ENCODE results near the gene TFDP1.
"Not testable (repeated sequence)": the region's sequence is repeated elsewhere in the genome, so short reads cannot be mapped to it uniquely, and the experiment has no call there.

Gene TFDP1

DNA sequence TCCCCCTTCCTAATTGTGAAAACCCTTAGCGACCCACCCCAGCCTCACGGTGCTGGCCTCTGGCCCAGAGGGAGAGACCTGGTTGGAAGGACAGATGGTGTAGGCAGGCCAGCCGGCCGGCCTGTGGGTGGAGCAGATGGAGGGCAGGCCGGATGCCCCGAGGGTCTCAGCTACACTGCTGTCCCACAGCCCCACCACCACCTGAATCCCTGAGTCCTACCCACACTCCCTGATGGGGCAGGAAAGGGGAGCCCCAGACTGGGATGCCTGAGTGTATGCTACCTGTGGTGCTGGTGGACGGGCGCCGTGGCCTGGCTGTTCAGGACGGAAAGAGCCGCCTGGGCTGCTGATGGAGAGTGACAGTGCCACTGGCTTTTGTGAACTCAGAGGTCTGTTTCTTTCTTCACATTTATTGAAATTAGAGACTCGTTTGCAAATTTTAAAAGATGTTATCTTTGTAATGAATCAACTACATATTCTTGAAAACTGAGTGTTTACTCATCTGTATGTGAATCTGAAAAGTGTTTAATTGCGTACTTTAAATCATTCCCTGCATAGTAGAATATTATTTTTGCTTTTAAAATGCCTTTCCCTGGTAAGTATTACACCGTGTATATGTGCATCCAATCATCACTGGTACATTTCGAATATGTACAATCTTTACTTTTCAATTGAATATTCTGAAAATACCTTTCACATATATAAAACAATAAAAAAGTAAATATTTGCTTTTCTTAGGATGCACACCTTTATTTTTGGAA lies 35.7 kb downstream of the TFDP1 start:
- no peak for DNase-seq

DNA sequence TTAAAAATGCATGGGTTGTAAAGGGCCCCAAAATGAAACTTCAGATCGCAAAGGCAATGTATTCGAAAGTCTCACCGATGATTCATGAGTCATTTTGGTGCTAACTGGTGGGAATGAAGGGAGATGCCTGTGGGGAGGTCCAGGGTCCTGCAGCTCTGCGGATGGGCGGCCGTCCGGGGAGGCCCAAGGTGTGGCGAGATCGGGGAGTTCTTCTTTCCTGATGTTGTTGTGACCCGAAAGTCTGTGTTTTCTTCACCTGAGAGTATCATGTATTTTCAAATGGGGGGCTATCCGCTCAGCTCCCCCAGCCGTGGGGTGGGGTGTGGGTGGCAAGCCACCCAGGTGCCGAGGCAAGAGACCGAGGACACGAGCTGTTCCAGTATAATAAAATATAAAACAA lies 36.5 kb downstream of the TFDP1 start:
- DNase-seq = no peak

DNA sequence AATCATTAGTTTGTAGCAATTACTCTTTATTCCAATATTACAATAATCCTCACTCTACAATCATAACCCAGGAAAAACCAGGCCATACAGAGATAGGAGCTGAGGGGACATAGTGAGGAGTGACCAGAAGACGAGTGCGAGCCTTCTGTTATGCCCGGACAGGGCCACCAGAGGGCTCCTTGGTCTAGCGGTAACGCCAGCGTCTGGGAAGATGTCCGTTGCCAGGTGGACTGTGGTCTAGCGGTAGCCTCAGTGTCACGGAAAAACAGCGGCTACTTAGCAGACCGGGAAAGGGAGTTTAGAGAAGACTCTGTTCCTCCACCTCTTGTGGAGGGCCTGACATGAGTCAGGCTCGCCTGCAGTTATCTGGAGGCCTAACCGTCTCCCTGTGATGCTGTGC lies 36.9 kb downstream of the TFDP1 start:
- not testable (repeated sequence) for DNase-seq

DNA sequence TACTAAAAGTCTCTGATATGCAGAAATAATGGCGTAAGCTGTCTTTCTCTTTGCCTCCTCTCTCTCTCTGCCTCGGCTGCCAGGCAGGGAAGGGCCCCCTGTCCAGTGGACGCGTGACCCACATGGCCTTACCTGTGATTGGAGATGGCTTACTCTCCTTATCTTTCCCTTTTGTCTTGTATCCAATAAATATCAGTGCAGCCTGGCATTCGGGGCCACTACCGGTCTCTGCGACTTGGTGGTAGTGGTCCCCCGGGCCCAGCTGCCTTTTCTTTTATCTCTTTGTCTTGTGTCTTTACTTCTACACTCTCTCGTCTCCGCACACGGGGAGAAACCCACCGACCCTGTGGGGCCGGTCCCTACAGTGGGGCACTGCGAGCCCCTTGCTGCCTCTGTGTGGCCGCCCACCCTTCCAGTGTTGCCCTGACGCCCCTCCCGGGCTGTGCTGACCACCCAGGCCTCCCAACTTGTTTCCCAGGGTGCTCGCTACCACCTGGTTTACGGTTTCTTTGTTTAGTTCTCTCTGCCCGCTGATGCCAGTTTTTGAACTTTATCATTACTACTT lies 37.5 kb downstream of the TFDP1 start:
- not testable (repeated sequence) for DNase-seq

DNA sequence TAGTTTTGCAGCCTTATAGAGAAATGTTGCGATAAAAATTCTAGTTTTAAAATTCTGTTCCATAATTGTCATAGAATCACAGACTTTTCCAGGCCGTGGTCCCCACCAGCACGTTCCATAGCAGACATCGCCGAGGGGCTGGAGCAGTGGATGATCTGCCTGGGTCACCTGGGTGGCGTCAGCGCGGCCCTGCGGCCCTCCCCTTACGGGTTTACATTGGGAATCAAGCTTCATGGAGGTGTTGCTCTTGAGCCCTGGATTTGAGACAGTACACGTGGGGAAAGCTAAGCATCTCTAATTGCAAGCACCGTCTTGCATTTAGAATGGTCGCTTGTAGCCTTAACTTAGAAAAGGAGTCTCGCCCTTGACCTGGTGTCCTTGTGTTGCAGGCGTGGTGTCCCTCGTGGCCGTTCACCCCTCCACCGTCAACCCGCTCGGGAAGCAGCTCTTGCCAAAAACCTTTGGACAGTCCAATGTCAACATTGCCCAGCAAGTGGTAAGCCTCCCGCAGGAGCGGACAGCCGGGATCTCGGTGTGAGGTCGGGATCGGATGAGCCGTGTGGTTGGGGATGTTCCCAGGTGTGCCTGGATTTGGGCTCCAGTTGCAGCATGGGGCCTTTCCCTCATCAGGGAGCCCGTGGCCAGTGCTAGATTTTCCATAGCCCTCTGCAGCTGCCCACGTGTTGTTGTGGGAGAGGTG lies 38.4 kb downstream of the TFDP1 start:
- no peak for DNase-seq

DNA sequence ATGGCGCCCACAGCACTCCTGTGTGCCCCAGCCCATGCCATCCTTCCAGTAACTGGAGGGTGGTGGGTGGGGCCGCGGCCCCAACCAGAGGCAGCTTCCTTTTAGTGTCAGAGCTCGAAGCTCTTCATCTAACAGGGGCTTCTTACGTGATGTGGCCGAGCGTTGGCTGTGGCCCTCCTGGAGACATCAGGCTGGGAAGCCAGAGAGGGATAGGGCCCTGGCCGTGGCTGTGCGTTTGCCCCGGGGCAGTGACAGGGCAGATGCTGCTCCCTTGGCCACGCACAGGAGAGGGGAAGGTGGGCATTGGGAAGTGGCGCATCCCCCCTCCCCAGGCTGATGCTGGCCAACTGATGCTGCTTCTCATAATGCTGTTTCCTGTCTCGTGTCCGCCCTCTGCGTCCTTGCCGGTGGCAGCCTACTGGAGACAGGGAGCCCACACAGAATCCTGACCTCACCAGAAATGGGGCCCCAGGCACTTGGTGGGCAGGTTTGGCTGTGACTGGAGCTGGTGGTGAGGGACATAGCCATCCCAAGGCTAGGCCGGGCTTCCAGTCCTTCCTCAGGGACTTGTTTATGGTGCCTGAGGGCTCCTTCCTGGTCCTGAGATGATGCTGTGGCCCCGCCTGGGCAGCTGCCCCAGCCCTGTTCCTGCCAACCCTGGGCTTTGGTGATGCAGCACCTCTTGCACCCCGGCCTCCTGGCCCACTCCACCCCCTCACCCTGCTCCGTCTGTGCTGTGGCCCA lies 39.1 kb downstream of the TFDP1 start:
- DNase-seq = no peak

DNA sequence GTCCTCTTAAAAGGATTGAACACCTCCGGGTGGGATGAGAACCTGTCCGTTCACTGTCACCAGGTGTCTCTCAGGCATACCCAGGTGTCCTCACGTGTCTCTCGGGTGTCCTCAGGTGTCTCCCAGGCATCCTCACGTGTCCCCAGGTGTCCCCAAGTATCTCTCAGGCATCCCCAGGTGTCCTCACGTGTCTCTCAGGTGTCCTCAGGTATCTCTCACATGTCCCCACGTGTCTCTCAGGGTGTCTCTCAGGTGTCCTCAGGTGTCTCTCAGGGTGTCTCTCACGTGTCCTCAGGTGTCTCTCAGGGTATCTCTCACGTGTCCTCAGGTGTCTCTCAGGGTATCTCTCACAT lies 39.7 kb downstream of the TFDP1 start:
- DNase-seq = no peak

DNA sequence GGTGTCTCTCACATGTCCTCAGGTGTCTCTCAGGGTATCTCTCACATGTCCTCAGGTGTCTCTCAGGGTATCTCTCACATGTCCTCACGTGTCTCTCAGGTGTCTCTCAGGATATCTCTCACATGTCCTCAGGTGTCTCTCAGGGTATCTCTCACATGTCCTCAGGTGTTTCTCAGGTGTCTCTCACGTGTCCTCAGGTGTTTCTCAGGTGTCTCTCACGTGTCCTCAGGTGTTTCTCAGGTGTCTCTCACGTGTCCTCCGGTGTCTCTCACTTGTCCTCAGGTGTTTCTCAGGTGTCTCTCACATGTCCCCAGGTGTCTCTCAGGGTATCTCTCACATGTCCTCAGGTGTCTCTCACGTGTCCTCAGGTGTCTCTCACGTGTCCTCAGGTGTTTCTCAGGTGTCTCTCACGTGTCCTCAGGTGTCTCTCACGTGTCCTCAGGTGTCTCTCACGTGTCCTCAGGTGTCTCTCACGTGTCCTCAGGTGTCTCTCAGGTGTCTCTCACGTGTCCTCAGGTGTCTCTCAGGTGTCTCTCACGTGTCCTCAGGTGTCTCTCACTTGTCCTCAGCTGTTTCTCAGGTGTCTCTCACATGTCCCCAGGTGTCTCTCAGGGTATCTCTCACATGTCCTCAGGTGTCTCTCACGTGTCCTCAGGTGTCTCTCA lies 40.2 kb downstream of the TFDP1 start:
- DNase-seq = not testable (repeated sequence)

DNA sequence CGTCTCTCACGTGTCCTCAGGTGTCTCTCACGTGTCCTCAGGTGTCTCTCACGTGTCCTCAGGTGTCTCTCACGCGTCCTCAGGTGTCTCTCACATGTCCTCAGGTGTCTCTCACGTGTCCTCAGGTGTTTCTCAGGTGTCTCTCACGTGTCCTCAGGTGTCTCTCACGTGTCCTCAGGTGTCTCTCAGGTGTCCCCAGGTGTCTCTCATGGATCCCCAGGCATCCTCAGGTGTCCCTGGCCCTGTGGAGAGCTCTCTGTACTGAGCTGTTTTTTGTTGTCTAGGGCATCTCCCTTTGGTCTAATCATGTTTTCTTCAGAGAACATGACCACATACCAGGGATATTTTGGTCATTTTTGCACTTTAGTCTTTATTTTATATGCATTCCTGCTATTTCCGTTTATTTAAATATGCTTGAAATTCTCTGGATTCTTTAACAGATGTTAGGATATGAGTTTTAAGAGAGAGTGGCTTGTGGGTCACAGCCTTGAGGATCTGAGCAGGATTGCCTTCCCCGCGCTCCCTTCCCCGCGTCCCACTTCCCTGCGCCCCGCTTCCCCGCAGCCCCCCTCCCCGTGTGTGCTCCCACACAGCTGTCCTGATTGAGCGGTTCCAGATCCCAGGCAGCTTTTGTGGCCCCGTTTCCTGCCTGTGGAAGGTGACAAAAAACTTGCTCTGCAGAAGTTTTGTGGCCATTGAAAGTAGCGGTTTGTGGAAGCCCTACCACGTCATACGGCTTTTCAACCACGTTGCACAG lies 41.6 kb downstream of the TFDP1 start:
- no peak for DNase-seq

DNA sequence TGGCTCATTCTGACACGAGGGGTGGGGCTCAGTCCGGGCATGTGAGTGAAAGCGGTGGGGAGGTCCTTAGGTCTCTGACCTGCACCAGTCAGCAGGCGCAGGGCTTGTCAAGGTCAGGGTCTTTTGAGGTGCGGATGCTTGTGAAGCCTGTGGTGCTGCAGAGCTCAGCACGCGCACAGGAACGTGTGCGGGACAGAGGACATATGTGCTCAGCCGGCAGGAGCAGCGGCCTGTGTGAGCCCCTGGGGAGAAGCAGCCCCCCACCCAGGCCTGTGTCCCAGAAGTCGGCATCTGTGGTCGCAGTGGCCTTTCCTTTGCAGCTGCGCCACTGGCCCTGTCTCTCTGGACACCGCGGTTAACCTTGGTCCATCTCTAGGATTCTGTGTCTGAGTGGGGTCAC lies 42.6 kb downstream of the TFDP1 start:
- no peak for DNase-seq

DNA sequence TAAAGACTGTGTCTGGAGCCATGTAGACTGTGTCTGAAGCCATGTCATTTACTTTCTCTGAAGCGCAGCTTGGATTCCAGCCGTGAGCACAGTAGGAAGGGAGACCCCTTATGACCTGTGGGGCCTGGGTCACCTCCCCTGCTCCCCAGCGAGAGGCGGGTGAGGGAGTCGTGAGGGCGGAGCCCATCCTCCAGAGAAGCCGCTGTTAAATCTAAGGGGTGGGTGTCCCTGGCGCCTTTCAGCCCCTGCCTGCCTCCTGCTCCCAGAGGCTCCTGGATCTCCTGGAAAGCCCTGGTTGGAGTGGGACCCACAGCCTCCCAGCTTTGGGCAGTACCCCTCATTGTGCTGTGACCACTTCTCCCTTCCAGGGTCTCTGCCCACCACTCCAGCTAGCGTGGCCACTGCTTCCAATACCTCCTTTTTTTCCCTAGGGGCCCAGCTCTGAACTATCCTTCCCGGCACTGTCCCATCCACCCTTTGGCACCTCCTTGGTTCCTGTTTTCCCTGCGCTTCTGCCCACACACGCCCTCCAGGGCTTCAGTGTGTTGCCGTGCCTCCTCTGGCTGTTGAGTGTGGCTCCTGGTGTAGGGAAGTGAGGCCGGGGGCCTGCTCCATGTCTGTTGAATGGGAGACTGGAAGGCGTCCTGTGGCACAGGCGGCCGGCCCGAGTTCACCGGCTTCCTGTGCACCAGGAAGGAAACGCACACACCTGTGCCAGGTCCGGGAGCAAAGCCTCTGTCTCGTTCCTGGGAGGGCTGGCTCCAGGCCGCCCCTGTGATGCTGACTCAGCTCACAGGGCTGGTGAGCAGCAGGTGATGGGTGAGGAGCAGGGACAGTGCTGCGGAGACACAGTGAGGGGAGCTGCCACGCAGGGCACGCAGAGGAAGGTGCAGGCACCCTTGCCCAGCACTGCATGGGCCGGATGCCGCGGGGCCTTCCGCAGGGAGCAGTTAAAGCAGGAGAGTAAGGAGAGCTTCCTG lies 44.0 kb downstream of the TFDP1 start:
- no peak for DNase-seq

DNA sequence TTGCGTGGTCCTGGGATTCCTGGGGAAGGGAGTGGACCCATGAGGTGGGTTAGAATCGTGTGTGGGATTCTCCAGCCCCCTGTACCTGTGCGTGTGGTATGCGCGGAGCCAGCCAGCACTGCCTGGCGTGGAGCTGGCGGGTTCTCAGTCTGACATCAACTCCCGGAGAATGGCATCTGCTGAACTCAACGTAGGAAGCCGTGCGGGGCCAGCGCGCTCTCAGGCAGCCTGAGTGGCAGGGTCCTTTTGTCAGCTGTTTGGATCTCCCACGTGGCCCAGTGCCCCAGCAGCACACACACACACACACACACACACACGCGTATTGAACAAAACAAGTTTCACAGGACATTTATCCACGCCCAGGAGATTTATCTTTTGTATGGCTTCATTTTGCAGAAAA lies 45.3 kb downstream of the TFDP1 start:
- DNase-seq = no peak

DNA sequence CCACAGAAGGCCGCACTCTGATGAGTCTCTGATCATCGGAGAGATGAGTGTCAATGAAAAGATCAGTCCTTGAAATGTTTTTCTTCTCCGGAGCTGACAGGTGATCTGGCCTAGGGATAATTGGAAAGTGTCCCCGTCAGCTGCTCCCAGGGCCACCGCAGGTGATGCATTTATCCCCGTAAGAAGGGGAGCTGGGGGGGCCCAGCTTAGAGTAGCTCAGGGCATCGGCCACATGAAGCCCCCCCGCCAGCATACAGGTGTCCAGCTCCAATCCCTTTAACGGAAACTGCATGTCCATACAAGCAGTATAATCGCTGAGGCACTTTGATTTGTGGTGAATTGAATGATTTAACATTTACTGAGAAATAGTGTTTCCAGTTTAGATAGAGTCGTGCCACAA lies 45.7 kb downstream of the TFDP1 start:
- DNase-seq = no peak

DNA sequence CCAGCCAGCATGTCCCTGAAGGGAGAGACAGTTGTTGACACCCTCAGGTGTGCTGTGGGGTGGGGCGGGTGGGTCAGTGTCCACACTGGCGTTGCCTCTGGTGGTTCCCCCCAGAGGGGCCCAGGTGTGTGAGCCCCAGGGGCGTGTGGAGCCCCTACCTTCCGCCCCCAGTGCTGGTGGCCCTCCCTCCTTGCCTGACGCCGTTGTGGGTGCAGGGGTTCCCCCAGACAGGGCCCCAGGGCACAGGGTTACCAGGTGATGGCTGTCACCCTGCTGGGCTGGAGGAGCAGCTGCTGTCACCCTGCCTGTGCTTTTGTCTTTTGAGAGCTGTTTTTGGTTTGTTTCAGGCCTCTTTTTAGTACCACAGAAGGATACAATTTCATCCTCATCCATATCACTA lies 46.3 kb downstream of the TFDP1 start:
- no peak for DNase-seq

DNA sequence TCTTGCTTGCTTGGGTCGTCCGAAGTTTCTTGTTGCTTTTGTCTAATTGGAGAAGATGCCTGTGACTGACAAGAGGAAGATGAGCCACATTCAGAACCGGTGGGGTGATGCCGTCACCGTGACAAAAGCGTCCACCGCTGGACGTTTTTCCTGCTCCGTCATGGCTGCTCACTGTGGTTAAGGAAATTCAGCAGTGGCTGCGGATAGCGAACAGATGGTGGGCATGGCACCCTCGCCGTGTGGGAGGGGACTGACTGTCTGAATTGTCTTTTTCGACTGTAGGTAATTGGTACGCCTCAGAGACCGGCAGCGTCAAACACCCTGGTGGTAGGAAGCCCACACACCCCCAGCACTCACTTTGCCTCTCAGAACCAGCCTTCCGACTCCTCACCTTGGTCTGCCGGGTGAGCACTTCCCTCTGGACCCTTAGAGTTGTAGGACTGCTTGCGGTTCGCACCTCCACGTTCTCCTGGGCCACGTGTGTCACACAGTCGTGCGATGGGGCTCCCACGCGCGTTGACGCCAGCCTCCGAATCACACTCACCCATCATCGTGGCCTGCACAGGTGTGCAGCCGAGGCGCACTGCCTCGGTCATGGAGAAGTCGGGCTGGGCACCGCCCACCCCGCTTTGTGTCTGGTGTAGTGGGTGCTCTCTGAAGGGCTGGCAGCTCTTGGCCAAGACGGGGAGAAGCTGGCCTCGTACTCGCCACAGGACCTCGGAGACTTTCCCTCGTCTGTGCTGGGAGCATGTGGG lies 47.0 kb downstream of the TFDP1 start:
- no peak for DNase-seq

DNA sequence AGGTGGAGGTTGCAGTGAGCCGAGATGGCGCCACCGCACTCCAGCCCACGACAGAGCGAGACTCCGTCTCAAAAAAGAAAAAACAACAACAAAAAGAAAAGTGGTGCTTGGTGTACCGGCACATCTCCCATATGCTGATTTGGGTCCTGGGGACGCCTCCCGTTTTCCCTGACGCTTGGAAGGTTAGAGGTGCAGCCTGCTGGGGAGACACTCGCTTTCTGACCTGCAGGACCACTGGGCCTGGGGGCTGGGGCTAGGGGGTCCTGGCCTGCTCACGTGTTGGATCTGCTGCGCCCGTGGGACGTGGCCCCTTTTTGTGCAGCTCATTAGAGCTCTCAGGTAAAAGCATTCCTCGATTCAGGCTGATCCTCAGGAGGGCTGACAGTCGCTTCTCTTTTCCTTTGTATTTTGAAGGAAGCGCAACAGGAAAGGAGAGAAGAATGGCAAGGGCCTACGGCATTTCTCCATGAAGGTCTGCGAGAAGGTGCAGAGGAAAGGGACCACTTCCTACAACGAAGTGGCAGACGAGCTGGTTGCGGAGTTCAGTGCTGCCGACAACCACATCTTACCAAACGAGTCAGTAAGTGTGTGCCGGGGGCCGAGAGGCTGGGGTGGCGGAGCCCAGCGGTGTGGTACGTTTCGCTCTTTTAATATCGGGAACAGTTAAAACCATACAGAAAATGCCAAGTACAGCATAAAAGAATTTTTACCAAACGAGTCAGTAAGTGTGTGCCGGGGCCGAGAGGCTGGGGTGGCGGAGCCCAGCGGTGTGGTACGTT lies 48.3 kb downstream of the TFDP1 start:
- no peak for DNase-seq

DNA sequence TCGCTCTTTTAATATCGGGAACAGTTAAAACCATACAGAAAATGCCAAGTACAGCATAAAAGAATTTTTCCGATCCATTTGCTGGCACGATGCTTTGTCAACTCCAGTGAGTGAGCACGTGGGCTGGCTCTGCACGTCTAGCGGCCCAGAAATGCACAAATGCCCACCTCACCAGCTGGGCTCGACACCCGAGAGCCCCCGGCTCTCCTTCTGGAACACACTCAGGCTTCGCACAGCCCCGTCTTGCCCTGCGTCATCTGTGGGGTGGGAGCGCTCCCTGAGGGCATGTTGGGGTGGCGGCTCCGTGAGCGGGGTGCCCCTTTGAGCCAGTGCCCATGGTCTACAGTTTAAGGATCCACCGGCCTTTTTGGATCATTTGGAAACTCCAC lies 48.9 kb downstream of the TFDP1 start:
- DNase-seq = no peak

DNA sequence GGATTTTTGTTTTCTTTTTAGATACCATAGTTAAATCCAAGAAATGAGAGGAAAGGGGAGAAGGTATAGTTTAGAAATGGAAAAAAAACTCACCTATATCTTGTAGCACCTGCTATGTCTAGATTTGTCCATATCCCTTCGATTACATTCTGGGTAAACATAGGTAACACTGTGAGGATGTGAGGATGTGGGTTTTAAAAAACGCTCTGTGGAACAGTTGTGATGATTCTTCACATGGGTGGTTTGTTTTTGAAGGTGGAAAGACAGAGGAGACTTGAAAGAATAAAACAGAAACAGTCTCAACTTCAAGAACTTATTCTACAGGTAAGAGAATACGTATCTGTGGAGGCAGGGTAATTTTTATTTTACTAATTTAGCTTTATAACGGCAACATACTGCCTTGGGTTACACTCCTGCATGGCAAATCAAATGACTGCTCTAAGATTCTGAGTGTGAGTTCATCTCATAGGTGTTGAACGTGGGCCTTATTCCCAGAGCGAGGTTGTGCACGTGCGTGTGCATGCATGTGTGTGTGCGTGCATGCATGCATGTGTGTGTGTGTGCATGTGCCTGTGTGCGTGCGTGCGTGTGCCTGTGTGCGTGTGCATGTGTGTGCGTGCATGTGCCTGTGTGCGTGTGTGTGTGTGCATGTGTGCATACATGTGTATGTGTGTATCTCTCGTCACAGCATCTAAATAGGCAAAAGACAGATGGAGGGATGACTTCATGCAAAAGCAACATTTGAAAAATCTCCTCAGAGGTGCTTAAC lies 49.9 kb downstream of the TFDP1 start:
- DNase-seq = no peak

DNA sequence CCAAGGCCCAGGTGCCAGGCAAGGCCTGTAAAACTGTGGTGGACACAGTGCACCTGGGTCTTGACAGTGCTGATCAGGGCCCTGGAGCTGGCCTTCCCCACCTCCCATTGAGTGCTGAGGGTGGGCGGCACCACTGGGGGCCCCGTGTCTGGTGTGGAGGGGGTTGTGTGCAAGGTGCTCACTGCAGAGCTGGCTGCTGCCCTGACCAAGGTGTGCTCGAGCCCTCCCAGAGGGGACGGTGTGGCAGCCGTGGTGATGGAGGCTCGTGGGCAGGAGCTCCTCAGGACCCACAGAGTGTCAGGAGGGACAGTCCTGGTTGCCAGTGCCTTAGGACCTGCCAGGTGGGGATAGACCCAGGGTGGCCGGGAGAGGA lies 50.5 kb downstream of the TFDP1 start:
- no peak for DNase-seq
